GM18868 (cell line): Measurements from ENCODE around the gene CHTF18.
"Not testable (repeated sequence)": the region's sequence is repeated elsewhere in the genome, so short reads cannot be mapped to it uniquely, and the experiment has no call there.

ENCODE experiments used
- ATAC-seq: cut with Tn5 transposase; IDR thresholded peaks from one replicate; pipeline ENCODE4 v1.9.1; 2021; ENCODE audit warnings: mild to moderate bottlenecking, moderate library complexity; ENCODE audit not compliant: unreplicated experiment

The CHTF18 gene

GRCh38 chr16:802914-803753, 14.7 kb downstream of the CHTF18 start:
- no peak for ATAC-seq

- no peak for ATAC-seq
Measured at GRCh38 chr16:803754-804080, 15.3 kb downstream of the CHTF18 start.

- no peak for ATAC-seq
Measured at GRCh38 chr16:804193-805048, 16.0 kb downstream of the CHTF18 start.

- ATAC-seq = no peak
Measured at GRCh38 chr16:805474-805873, 17.1 kb downstream of the CHTF18 start.

- peak; percentile 69 for ATAC-seq
Measured at GRCh38 chr16:807347-808084, 19.1 kb downstream of the CHTF18 start.

GRCh38 chr16:808085-808386, 19.6 kb downstream of the CHTF18 start:
- no peak for ATAC-seq

GRCh38 chr16:813204-813915, 24.9 kb downstream of the CHTF18 start:
- ATAC-seq = no peak

- no peak for ATAC-seq
Measured at GRCh38 chr16:813916-814412, 25.5 kb downstream of the CHTF18 start.

GRCh38 chr16:814974-815373, 26.6 kb downstream of the CHTF18 start:
- ATAC-seq = no peak

GRCh38 chr16:815861-816260, 27.4 kb downstream of the CHTF18 start:
- no peak for ATAC-seq

GRCh38 chr16:817001-817906, 28.8 kb downstream of the CHTF18 start:
- ATAC-seq = no peak

GRCh38 chr16:818132-818531, 29.7 kb downstream of the CHTF18 start:
- no peak for ATAC-seq

GRCh38 chr16:818592-818991, 30.2 kb downstream of the CHTF18 start:
- no peak for ATAC-seq

GRCh38 chr16:819336-820043, 31.1 kb downstream of the CHTF18 start:
- no peak for ATAC-seq

- ATAC-seq = not testable (repeated sequence)
Measured at GRCh38 chr16:820044-820408, 31.6 kb downstream of the CHTF18 start.

- ATAC-seq = no peak
Measured at GRCh38 chr16:820748-821147, 32.3 kb downstream of the CHTF18 start.

- ATAC-seq = no peak
Measured at GRCh38 chr16:821751-822150, 33.3 kb downstream of the CHTF18 start.

GRCh38 chr16:822174-822908, 33.9 kb downstream of the CHTF18 start:
- ATAC-seq = no peak

- no peak for ATAC-seq
Measured at GRCh38 chr16:822909-823297, 34.5 kb downstream of the CHTF18 start.
